ENCODE results near the gene PPEF2. TPM values are rescaled to one million over a fixed set of nuclear protein-coding genes. Genes with fewer than 3 reads are reported as not detected.
A peak's percentile ranks its signal among the peaks of the same experiment; 100 is the strongest.
"Not testable (repeated sequence)": the region's sequence is repeated elsewhere in the genome, so short reads cannot be mapped to it uniquely, and the experiment has no call there.

The PPEF2 gene
- total RNA-seq, 4 donors from 2014 or later, result 0.32 TPM; not detected in 3

GRCh38 chr4:75939890-75940691, 37.8 kb upstream of the PPEF2 start:
- intact Hi-C loops (cut with DNase I; ENCODE audit: low total_unique reads) (no loop called here), in situ Hi-C loops (cut with MboI; ENCODE audit: low pct_ligation_motif_present in 1 of 4, low pct_unique_long_range_greater_than_20kb in 1 of 4, low sequenced_read_pairs in 3 of 4) (no loop called here)
- Histone ChIP-seq H3K27ac (peak overlapping the region; percentile 85 to 92 (median 90)), H3K27me3 (no peaks in the 10 kb centered on the region), H3K9me3 (no peaks in the 10 kb centered on the region), H3K4me3 (peak overlapping the region; percentile 59 to 88 (median 71)), H3K36me3 (peaks cover 0 to 16% (median 1%) of the 10 kb centered on the region in 4 donors), H3K4me1 (peaks cover 5 to 17% (median 9%) of the 10 kb centered on the region in 4 donors)
- peak; percentile 85 for DNase-seq
- 1% methylated on average over 46 of the region's 67 CpGs; no CpG with 5 or more reads in 1 of the 2 donors for WGBS, 2 donors (ENCODE audit: low coverage in 1 of 2)
- peak; percentile 53 for TF ChIP-seq POLR2A (IDR thresholded peaks at IDR 0.05)
- TF ChIP-seq CTCF (IDR thresholded peaks at IDR 0.05), result no peak
- TF ChIP-seq POLR2AphosphoS5 (IDR thresholded peaks at IDR 0.05), result peak; percentile 28 to 71 (median 64)
- no peak for TF ChIP-seq EP300 (IDR thresholded peaks at IDR 0.05; ENCODE audit: low read depth)

DNA sequence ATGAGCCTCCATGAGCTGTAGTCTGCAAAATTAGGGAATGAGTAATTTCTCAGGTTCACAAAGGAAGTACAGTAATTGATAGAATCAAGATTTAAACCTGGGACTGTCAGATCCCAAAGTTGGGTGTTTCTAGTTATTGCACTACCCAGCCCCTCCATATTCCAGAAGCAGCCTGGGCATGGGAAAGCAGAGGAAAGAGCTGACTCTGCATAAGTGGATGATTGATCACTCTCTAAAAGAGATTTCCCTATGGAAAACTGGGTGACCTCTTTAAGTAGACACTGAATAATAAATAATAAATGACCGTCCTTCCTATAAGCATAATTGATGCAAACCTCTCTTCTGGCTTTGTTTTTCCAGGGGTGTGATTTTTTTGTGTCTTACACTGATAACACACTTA, 33.4 kb upstream of the PPEF2 start:
- H3K4me3 ChIP-seq, result no peak overlapping the region
- no peak overlapping the region for H3K27ac ChIP-seq
- no peak for DNase-seq
- in situ Hi-C loops (cut with MboI; ENCODE audit: low pct_ligation_motif_present in 1 of 4, low pct_unique_long_range_greater_than_20kb in 1 of 4, low sequenced_read_pairs in 3 of 4), result no loop called here
- no peaks in the 10 kb centered on the region for H3K27me3 ChIP-seq
- no peak for TF ChIP-seq POLR2AphosphoS5 (IDR thresholded peaks at IDR 0.05)
- no peak for TF ChIP-seq EP300 (IDR thresholded peaks at IDR 0.05; ENCODE audit: low read depth)
- TF ChIP-seq POLR2A (IDR thresholded peaks at IDR 0.05), result no peak
- TF ChIP-seq CTCF (IDR thresholded peaks at IDR 0.05), result no peak
- H3K36me3 ChIP-seq, result peaks cover 0 to 25% (median 12%) of the 10 kb centered on the region in 4 donors
- WGBS, 2 donors (ENCODE audit: low coverage in 1 of 2), result 86 to 89% methylated on average over 1 of the region's 1 CpG
- intact Hi-C loops (cut with DNase I; ENCODE audit: low total_unique reads), result no loop called here
- peaks cover 5 to 12% (median 8%) of the 10 kb centered on the region in 4 donors for H3K4me1 ChIP-seq
- no peaks in the 10 kb centered on the region for H3K9me3 ChIP-seq

DNA sequence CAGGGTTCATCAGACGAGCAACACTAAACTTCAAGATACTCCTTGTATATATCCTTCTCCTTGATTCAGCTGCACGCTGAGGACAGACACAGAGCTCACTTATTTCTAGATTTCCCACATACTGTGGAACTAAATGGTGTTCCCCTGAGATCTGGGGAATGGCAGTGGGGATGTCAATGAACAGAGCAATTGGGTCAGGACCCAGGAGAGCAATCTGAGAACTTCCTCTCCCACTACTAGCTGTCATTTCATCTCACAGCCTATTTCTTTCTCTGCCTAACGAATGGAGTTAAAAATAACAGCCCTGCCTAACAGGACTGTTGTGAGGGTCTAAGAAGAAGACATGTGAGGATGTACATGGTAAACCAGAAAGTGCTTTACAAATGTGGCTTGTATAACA, 27.9 kb upstream of the PPEF2 start:
- Histone ChIP-seq H3K4me1 (no peaks in the 10 kb centered on the region), H3K4me3 (no peak overlapping the region), H3K27me3 (no peaks in the 10 kb centered on the region), H3K36me3 (peaks cover 0 to 29% (median 13%) of the 10 kb centered on the region in 4 donors), H3K9me3 (no peaks in the 10 kb centered on the region), H3K27ac (no peak overlapping the region)
- TF ChIP-seq CTCF (IDR thresholded peaks at IDR 0.05) (no peak), EP300 (IDR thresholded peaks at IDR 0.05; ENCODE audit: low read depth) (no peak), POLR2A (IDR thresholded peaks at IDR 0.05) (no peak), POLR2AphosphoS5 (IDR thresholded peaks at IDR 0.05) (no peak)
- DNase-seq, result no peak
- in situ Hi-C loops (cut with MboI; ENCODE audit: low pct_ligation_motif_present in 1 of 4, low pct_unique_long_range_greater_than_20kb in 1 of 4, low sequenced_read_pairs in 3 of 4), result no loop called here
- WGBS, 2 donors (ENCODE audit: low coverage in 1 of 2), result 93 to 100% methylated on average over 3 of the region's 3 CpGs
- intact Hi-C loops (cut with DNase I; ENCODE audit: low total_unique reads), result no loop called here

- H3K9me3 ChIP-seq; H3K4me3 ChIP-seq; intact Hi-C loops (cut with DNase I; ENCODE audit: low total_unique reads); H3K27ac ChIP-seq; H3K27me3 ChIP-seq; DNase-seq; in situ Hi-C loops (cut with MboI; ENCODE audit: low pct_ligation_motif_present in 1 of 4, low pct_unique_long_range_greater_than_20kb in 1 of 4, low sequenced_read_pairs in 3 of 4): not testable (repeated sequence)
- Histone ChIP-seq H3K36me3 (peaks cover 0 to 18% (median 1%) of the 10 kb centered on the region in 4 donors), H3K4me1 (peaks cover 4 to 33% (median 19%) of the 10 kb centered on the region in 4 donors)
- 94 to 98% methylated on average over 8 to 11 of the region's 11 CpGs for WGBS, 2 donors (ENCODE audit: low coverage in 1 of 2)
These were observed 22.7 kb upstream of the PPEF2 start for GRCh38 chr4:75924916-75925315.

Measured in transverse colon (tissue), 4 donors.